Prostate gland (tissue), 2 donors: ENCODE results near the gene SIPA1L3.

Experiments
- CTCF ChIP-seq, 4 experiments: fragments of 200-600 bp in 2 of 4; fragments of 450-650 bp in 2 of 4; sonication (generic) in 2 of 4; IDR thresholded peaks; 1 replicate in 3 of 4; 2 replicates in 1 of 4; pipeline ENCODE4 v1.5.1; 2016 to 2019; ENCODE audit warnings: antibody characterized with exemption in 4 of 4, mild to moderate bottlenecking in 2 of 4, moderate library complexity in 2 of 4
- POLR2A ChIP-seq: fragments of 450-650 bp; IDR thresholded peaks from one replicate; pipeline ENCODE4 v1.6.1; 2016; ENCODE audit warnings: antibody characterized with exemption, mild to moderate bottlenecking
- POLR2AphosphoS5 ChIP-seq: sonication (generic); formaldehyde crosslinking; IDR thresholded peaks from one replicate; pipeline ENCODE4 v1.6.1; 2017; ENCODE audit warnings: antibody characterized with exemption

GRCh38 chr19:38164526-38164925, 257.5 kb downstream of the SIPA1L3 start:
- TF ChIP-seq CTCF (IDR thresholded peaks at IDR 0.05) (no peak), POLR2A (no peak), POLR2AphosphoS5 (no peak)
